Keratinocyte (primary cell): ENCODE data around the gene ARL6IP4. TPM values are rescaled to one million over a fixed set of nuclear protein-coding genes. Genes with fewer than 3 reads are reported as not detected.

Source experiments
- DNase-seq: peaks from one replicate; pipeline ENCODE4 v3.0.0-alpha.2; 2011; ENCODE audit warnings: low read depth, missing footprints, low spot score
- FAIRE-seq: peaks from 2 replicates; lab custom pipeline; 2011; peaks lifted over from hg19 to GRCh38; lab: Jason Lieb, UNC
- H2AFZ ChIP-seq: 2 replicates; pipeline ENCODE4 v1.6.0; 2012; ENCODE audit warnings: low read length, control low read depth, inconsistent platforms; ENCODE audit not compliant: control insufficient read depth
- H3K27ac ChIP-seq: 2 replicates; pipeline ENCODE4 v1.5.1; 2011; ENCODE audit warnings: low read length; ENCODE audit not compliant: control insufficient read depth, insufficient read depth
- H3K27me3 ChIP-seq: 3 replicates; pipeline ENCODE4 v1.6.0; 2011; ENCODE audit warnings: low read length; ENCODE audit not compliant: control insufficient read depth, insufficient read depth; ENCODE audit errors: extremely low read depth
- H3K36me3 ChIP-seq, 2 experiments: 2 replicates in 1 of 2; 3 replicates in 1 of 2; pipeline ENCODE4 v1.5.1; 2011; ENCODE audit warnings: low read length in 2 of 2, mild to moderate bottlenecking in 1 of 2; ENCODE audit not compliant: control insufficient read depth in 2 of 2, insufficient read depth in 2 of 2; ENCODE audit errors: extremely low read depth in 1 of 2
- H3K4me1 ChIP-seq: 3 replicates; pipeline ENCODE4 v1.5.1; 2011; ENCODE audit warnings: low read length; ENCODE audit not compliant: control insufficient read depth, insufficient read depth; ENCODE audit errors: extremely low read depth
- H3K4me2 ChIP-seq: 3 replicates; pipeline ENCODE4 v1.6.0; 2011; ENCODE audit warnings: low read depth, low read length; ENCODE audit not compliant: control insufficient read depth, insufficient read depth; ENCODE audit errors: extremely low read depth
- H3K4me3 ChIP-seq, 3 experiments: fragments of 200-600 bp in 1 of 3; sonication (generic) in 1 of 3; 2 replicates in 2 of 3; 3 replicates in 1 of 3; pipeline ENCODE4 v1.5.1; 2011 to 2016; ENCODE audit warnings: low read length in 3 of 3, mild to moderate bottlenecking in 3 of 3, control low read depth in 2 of 3, inconsistent platforms in 1 of 3, low read depth in 1 of 3, mixed read lengths in 1 of 3, mixed run types in 1 of 3, moderate library complexity in 1 of 3; ENCODE audit not compliant: control insufficient read depth in 2 of 3, insufficient read depth in 2 of 3; ENCODE audit errors: extremely low read depth in 1 of 3
- H3K79me2 ChIP-seq: 2 replicates; pipeline ENCODE4 v1.6.0; 2012; ENCODE audit warnings: low read length; ENCODE audit not compliant: control insufficient read depth, insufficient read depth
- H3K9ac ChIP-seq: 3 replicates; pipeline ENCODE4 v1.6.0; 2011; ENCODE audit warnings: low read length; ENCODE audit not compliant: control insufficient read depth, insufficient read depth; ENCODE audit errors: extremely low read depth
- H3K9me1 ChIP-seq: 3 replicates; pipeline ENCODE4 v1.6.0; 2011; ENCODE audit warnings: low read length; ENCODE audit not compliant: control insufficient read depth, insufficient read depth; ENCODE audit errors: extremely low read depth
- H3K9me3 ChIP-seq: 2 replicates; pipeline ENCODE4 v1.5.1; 2012; ENCODE audit warnings: low read depth, low read length; ENCODE audit not compliant: control insufficient read depth
- H4K20me1 ChIP-seq: 3 replicates; pipeline ENCODE4 v1.6.0; 2011; ENCODE audit warnings: low read length; ENCODE audit not compliant: control insufficient read depth, insufficient read depth; ENCODE audit errors: extremely low read depth
- EZH2 ChIP-seq: IDR thresholded peaks from one replicate; pipeline ENCODE4 v1.6.1; 2012; ENCODE audit warnings: inconsistent platforms, mild to moderate bottlenecking, low read length, moderate library complexity
- dilution Hi-C: fragments of 300-500 bp; cut with MboI; formaldehyde crosslinking; loops from one replicate; pipeline ENCODE4 v1.7.0; 2020; ENCODE audit warnings: low sequenced_read_pairs; ENCODE audit not compliant: extremely low pct_ligation_motif_present
- polyA plus RNA-seq, 5 experiments: library from polyadenylated mRNA; depleted of rRNA in 3 of 5; stranded (reverse) in 3 of 5; stranded (forward) in 1 of 5; unstranded in 1 of 5; fragments of >200 nt; gene quantifications; 1 replicate in 1 of 5; 2 replicates in 3 of 5; 3 replicates in 1 of 5; pipeline versions ENCODE4 v1.2.1 to v1.2.3, GENCODE V29; 2011 to 2012; ENCODE audit warnings: missing spikeins in 2 of 5, low read depth in 1 of 5, low replicate concordance in 1 of 5
- TF ChIP-seq, protein P1 (sequence below), 3 experiments: IDR thresholded peaks in 1 of 3; conservative IDR thresholded peaks in 1 of 3; optimal IDR thresholded peaks in 1 of 3; 2 replicates in 2 of 3; 3 replicates in 1 of 3; pipeline versions ENCODE3 to v1.5.1; 2011; ENCODE audit warnings: low read length in 3 of 3, mild to moderate bottlenecking in 3 of 3, moderate library complexity in 2 of 3, control low read depth in 1 of 3, inconsistent platforms in 1 of 3; ENCODE audit not compliant: insufficient read depth in 2 of 3; ENCODE audit errors: extremely low read depth in 1 of 3

The ARL6IP4 gene
- polyA plus RNA-seq, 1 donor (not counting 4 experiments of a cell fraction or from before 2014, with no cell fraction given): 144 TPM

DNA sequence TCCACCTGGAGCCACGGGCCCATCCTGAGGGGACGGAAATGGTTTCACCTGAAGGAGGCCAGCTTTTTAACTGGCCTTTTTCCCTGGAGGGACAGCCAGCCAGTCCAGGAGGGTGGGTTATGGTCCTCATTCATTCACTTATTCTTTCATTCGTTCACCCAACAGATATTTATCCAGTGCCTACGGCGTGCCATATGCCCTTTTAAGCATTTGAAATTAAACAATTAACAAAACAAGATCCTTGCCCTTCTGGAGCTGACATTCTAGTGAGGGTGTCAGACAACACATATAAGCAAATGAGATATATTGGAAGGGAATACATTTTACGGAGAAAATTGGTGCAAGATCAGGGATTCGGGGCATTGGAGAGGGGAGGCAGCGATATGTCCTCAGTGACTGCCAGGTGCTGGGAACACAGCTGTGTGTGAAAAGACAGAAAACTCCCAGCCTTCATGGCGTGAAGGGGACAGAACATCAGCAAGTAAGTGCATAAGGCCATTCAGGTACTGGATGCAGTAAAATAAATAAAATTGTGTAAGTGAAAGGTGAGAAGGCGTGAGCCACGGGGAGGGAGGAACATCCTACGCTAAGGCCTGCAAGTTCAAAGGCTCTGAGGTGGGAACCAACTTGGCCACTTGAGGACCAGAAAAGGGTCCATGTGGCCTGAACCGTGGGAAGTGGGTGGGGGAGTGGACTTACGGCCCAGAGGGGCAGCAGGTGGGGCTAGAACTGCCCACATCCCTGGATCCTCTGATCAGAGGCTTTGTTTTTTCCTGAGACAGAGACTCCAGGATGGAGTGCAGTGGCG, 13.5 kb upstream of the ARL6IP4 start:
- Histone ChIP-seq H3K27ac (no peak overlapping the region), H3K4me3 (no peak overlapping the region), H2AFZ (no peak overlapping the region), H3K36me3 (no peaks in the 10 kb centered on the region), H3K4me1 (peaks cover 20% of the 10 kb centered on the region), H3K27me3 (no peaks in the 10 kb centered on the region), H3K9ac (no peak overlapping the region), H3K4me2 (peak overlapping the region; percentile 30), H4K20me1 (no peaks in the 10 kb centered on the region), H3K9me1 (no peaks in the 10 kb centered on the region), H3K79me2 (peaks cover 9% of the 10 kb centered on the region), H3K9me3 (no peaks in the 10 kb centered on the region)
- FAIRE-seq (no peak), DNase-seq (no peak)
- TF ChIP-seq, protein P1, sequence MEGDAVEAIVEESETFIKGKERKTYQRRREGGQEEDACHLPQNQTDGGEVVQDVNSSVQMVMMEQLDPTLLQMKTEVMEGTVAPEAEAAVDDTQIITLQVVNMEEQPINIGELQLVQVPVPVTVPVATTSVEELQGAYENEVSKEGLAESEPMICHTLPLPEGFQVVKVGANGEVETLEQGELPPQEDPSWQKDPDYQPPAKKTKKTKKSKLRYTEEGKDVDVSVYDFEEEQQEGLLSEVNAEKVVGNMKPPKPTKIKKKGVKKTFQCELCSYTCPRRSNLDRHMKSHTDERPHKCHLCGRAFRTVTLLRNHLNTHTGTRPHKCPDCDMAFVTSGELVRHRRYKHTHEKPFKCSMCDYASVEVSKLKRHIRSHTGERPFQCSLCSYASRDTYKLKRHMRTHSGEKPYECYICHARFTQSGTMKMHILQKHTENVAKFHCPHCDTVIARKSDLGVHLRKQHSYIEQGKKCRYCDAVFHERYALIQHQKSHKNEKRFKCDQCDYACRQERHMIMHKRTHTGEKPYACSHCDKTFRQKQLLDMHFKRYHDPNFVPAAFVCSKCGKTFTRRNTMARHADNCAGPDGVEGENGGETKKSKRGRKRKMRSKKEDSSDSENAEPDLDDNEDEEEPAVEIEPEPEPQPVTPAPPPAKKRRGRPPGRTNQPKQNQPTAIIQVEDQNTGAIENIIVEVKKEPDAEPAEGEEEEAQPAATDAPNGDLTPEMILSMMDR (optimal IDR thresholded peaks at IDR 0.05 in 1 of 3, IDR thresholded peaks at IDR 0.05 in 1 of 3, conservative IDR thresholded peaks at IDR 0.05 in 1 of 3; ENCODE audit: extremely low read depth in 1 of 3, insufficient read depth in 2 of 3, low read length in 3 of 3): no peak
- no peak for TF ChIP-seq EZH2
- dilution Hi-C loops: no loop called here

DNA sequence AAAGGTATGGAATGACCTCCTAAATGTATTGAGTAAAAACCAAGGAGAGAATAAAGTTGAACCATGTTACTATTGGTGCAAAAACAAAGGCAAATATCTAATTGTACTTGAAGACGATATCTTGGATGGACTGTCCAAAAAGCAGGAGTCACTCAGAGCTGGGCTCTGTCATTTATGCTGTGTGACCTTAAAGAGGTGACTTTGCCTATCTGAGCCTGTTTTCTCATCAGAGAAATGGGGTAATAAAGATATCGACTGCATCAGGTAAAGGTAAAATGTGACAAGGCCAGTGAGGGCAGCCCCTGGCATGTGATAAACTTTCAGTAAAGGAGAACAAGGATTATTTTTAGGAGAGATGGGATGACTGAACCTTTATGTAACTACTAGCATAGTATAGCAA, 12.4 kb upstream of the ARL6IP4 start:
- no peak overlapping the region for H3K4me2 ChIP-seq
- H3K79me2 ChIP-seq: peaks cover 7% of the 10 kb centered on the region
- no peaks in the 10 kb centered on the region for H3K27me3 ChIP-seq
- no peaks in the 10 kb centered on the region for H3K9me3 ChIP-seq
- FAIRE-seq (no peak), DNase-seq (no peak)
- no peak overlapping the region for H3K27ac ChIP-seq
- H3K4me3 ChIP-seq: no peak overlapping the region
- H3K4me1 ChIP-seq: peaks cover 18% of the 10 kb centered on the region
- dilution Hi-C loops: no loop called here
- no peaks in the 10 kb centered on the region for H4K20me1 ChIP-seq
- no peak overlapping the region for H3K9ac ChIP-seq
- no peak for TF ChIP-seq EZH2
- TF ChIP-seq, protein P1 (optimal IDR thresholded peaks at IDR 0.05 in 1 of 3, IDR thresholded peaks at IDR 0.05 in 1 of 3, conservative IDR thresholded peaks at IDR 0.05 in 1 of 3; ENCODE audit: extremely low read depth in 1 of 3, insufficient read depth in 2 of 3, low read length in 3 of 3): no peak
- no peaks in the 10 kb centered on the region for H3K9me1 ChIP-seq
- H2AFZ ChIP-seq: no peak overlapping the region
- no peaks in the 10 kb centered on the region for H3K36me3 ChIP-seq
